ENCODE measurements around the gene ZNF407.

The ZNF407 gene

DNA sequence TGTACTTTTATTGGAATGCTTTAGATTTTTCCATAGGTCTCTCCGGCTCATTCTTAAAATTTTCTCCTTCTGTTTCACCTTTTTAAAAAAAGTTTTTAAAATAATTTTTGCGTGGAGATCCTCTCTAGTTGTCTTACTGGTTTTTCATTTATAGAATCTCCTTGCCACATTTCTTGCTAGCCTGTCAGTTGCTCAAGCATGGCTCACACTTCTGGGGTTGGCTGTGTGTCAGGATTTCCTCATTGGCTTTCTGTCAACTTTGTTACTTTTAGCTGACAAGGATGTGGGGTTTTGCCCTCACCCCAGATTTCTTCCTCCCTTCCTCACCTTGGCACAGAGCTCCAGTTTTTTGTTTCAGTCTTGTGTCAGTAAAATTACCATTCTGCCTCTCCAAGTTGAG is 124.6 kb downstream of the ZNF407 start:
- DNase-seq (ENCODE audit: low read depth), result no peak

DNA sequence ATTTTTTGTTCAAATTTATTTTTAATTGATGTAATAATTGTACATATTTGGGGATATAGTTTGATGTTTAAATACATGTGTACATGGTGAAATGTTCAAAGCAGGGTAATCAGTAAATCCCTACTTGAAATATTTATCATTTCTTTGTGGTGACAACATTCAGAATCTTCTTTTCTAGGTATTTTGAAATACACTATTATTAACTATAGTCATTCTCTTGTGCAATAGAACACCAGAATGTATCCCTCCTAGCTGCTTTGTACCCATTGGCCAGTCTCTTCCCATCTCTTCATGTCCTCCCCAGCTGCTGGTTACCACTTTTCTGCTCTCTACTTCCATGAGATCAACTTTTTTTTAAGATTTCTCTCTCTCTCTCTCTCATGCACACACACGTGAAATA is 126.5 kb downstream of the ZNF407 start:
- no peak for DNase-seq (ENCODE audit: low read depth)

DNA sequence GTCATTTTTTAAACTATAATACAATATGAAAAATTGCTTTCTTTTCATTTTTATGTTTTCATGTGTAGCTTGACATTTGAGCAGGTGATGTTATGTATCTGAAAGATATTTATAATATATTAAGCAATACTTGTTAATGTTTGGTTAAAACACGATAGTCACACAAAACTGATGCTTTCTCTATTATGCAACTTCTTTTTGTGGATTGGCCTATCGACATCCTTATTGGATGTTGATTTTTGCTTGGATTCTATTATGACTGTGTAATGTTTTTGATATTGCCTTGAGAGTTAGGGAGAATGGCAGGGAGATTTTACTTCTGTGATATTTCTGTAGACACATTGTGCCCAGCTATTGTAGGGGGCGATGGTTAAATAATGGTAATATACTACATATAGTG is 128.0 kb downstream of the ZNF407 start:
- no peak for DNase-seq (ENCODE audit: low read depth)

DNA sequence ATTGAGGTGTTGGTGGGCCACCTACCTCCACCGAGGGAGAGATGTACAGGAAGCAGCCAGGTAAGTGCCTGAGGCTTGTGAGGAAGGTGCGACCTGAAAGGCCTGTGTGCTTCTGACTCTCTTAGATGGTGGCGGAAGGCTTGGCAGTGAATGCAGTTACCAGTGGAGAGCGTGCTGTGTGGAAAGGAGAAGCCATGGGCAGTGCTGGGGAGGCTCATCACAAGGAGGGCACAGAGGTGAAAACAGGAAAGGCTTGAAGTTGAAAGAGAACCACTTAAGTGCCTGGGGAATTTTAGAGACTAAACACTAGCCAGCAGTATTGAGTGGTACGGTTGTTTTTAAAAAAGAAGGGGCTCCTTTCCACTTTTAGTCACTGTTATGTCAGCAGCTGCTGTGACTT is 130.9 kb downstream of the ZNF407 start:
- DNase-seq (ENCODE audit: low read depth), result no peak

DNA sequence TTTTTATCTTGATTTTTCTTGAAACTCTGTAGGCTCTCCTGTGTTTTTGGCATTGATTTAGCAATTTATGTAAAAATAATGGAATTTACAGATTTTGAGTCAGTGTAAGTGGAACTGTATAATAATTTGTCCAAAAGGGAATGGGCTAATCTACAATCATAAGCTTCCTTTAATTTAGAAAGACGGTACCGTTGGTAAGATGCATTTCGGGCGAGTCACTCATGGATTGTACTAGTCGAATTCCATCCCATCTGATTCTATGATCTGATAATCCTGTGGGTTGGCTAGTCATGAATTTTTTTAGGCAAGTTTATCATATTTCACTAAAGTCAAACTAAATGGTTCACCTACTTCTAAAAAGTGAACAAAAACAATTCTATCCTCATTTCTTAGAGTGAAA is 133.4 kb downstream of the ZNF407 start:
- DNase-seq (ENCODE audit: low read depth), result no peak

DNA sequence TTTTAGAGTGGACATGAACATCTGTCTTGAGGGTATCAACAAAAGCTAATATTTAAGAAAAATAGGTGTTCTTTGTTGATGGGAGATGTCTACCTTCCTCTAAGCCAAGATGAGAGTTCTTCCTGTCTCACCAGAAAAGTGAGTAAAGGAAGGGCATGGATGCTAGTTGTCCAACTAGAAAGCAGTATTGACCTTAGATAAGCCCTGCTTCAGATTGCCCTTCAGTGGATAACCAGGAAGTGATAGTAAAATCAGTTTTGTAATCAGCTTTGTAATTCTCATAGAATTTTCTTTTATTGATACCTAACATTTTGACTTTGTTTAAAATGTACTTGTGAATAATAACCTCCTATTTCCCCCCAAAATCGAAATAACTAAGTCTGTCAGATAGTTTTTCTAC is 134.7 kb downstream of the ZNF407 start:
- DNase-seq (ENCODE audit: low read depth), result no peak

DNA sequence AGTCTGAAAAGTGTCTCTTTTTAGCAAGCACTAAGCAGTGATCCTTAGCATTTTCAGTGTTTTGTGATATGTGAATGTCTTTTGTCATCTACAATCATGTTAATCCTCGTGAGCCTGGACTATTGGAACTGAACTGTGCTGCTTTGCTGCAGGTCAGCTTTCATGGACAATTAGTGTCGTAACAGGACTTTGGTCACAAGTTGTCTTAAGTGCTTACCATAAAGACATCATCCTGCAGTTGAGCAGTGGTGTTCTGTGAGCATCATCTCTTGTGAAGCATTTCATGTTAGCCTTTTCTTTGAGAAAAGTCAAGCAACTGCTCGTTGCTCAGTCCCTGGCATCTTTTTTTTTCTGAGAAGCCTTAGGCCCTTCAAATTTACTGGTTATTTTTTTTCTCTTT is 135.9 kb downstream of the ZNF407 start:
- DNase-seq (ENCODE audit: low read depth), result no peak

DNA sequence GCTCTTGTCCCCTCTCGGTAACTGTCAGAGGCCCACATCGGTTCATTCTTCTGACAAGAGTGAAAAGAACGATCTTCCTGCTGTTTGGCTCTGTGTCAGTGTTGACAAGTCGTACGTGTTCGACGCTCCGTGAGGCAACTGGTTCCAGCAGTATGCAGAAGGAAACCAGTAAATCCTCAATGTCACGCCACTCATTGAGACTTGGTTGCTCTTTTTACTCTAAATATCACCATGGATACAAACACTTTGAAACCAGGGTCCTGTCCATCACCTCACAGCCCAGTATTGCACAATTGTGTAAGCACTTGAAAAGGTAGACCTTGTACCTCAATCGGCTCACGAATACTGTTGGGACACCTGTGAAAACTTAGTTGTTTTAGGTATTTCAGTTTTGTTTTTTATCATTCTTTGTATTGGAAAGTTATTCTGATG is 136.4 kb downstream of the ZNF407 start:
- DNase-seq (ENCODE audit: low read depth), result no peak

DNA sequence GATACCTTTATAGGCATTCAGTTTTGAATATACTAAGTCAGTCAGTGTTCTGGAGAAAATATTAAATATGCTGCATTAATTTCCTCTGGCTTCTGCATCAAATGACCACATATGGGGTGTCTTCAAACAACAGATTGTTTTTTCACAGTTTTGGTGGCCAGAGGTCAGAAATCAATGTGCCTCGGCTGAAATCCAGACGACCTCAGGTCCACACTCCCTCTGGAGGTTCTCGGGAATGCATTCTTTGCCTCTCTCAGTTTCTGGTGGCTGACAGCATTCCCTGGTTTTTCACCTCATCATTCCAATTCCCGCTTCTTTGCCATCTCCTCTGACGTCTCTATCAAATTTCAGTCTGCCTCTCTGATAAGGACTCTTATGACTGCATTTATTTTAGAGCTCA is 142.3 kb downstream of the ZNF407 start:
- DNase-seq (ENCODE audit: low read depth), result no peak

DNA sequence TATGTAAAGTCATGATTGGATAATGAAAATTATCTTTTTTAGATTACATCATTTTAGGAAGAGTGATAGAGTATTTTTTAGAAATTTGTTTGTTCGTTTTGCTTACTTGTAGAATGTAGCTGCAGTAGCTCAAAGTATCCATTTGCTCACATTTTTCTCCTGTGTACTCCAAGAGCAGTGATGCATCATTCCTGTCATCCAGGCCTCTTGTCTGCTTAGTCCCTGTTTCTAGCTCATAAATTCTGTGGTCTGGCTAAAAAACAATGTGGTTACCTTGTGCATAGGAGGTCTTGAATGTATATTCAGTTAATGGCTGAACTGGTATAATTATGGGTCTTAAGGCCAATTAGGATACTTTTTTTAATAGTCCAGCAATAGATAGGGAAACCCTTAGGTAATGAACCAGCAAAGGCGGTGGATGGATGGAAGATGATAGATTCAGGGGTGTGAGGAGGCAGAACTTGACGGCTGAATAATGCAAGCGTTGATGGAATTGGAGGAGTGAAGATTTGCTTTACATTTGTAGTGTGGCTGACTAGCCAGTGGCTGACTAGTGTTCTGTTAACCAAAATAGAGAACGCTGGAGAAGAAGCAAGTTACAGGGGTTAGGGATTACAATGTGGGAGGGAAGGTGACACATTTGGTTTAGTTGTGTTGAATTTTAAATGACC is 145.0 kb downstream of the ZNF407 start:
- no peak for DNase-seq (ENCODE audit: low read depth)

DNA sequence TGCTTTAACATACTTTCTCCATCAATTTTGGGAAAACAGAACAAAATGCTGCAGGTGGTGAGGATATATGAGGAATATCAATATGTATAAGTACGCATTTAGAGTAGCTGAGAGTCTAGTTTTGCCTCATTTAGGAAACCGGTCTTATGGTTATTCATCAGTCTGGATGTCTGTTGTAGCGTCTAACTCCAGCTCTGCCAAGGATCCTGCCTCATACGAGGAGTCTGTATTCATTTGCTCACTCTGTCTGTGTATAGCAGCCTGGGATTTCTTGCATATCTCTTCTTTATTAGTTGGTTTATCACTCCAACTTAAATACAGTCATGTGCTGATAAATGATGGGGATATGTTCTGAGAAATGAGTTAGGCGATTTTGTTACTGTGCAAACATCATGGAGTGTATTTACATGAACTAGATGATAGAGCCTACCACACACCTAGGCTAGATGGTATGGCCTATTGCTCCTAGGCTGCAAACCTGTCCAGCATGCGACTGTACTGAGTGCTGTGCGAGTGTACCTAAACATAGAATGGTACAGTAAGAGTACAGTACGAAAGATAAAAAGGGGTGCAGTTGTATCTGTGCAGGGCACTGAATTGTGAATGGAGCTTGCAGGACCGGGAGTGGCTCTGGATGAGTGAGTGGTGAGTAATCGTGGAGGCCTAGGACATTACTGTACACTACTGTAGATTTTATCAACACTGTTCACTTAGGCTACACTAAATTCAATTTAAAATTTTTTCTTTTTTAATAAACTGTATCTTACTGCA is 148.1 kb downstream of the ZNF407 start:
- DNase-seq (ENCODE audit: low read depth), result no peak

DNA sequence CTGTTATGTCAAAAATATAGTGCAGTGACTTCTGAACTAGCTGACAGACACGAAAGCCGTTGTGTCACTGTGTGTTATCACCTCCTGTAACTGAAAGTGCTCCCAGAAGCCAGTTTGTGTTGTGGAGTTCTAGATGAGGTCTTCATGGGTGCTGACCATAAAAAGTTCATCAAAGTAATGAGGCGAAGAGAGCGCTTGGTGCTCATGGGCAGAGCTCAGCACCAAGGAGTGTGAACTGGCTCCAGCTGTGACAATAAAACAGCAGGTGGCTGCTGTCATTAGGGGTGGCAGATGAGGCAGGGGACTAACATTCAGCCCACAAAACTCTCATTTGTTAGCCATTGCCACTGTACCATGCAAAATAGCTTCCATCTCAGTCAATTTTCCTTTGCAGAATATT is 151.1 kb downstream of the ZNF407 start:
- no peak for DNase-seq (ENCODE audit: low read depth)

DNA sequence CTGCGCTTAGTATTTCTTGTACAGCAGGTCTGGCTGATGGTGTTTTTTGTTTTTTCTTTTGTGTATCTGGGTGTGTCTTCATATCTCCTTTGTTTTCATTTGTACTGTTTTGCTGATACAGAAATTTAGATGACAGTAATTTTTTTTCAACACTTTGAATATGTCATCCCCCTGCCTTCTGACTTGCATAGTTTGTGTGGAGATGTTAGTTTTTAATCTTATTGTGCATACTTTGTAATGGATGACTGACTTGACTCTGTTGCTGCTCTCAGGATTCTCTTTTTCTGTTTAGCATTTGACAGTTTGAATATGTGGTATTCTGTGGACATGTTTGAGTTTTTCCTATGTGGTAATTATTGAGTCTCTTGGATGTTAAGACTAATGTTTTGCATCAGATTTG is 161.3 kb downstream of the ZNF407 start:
- no peak for DNase-seq (ENCODE audit: low read depth)

DNA sequence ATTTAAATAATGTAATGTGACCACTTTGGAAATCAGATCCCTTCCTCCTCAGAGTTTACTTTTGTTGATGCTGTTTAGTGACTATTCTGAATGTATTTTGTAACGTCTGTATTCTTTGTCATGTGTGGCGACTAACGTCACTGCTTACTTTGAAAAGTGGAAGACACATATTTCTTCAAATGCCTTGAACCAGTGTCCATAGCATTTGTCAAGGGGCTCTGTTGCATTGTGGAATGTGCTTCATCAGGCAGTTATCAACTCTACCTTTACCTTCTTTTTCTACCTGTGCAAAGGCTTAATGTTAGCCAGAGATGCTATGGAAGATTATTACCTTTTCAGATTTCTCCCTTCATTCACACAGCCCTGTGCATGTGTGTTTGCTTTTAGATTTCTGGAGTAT is 162.4 kb downstream of the ZNF407 start:
- no peak for DNase-seq (ENCODE audit: low read depth)

DNA sequence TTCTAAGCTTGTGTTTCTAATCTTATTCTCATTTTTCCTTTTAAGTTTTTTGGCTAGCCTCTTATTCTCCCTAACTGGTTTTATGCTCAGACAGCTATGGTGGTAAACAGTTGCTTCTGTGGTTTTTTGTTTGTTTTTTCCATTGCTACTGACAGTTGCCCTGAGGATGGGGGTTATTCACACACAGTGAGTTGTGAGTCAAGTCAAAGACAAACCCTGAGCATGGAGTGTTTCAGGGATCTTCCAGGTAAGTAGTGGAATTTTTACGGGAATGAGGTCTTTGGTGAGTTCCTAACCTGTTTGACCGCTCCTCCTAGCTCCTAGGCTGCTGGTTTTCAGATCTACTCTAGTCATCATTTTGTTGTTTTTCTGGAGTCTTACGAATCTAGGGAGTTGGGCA is 162.8 kb downstream of the ZNF407 start:
- DNase-seq (ENCODE audit: low read depth), result no peak

DNA sequence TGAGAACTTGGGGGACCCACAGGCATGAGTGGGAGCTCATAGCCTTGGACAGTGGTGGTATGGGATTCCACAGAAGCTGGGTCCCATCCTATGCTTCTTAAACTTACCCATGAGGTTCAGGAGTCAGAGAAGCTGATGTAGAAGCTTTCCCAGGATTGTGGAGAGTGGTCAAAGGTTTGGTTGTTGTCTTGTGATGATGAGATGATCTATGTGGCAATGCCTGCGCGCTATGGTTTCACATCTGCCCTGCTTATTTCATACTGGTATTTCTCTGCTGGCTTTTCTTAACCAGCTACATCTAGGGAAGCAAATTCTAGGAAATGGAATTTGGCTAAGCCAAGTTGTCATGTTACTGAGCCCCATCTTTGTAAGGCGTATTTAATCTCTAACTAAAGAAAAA is 168.6 kb downstream of the ZNF407 start:
- no peak for DNase-seq (ENCODE audit: low read depth)

DNA sequence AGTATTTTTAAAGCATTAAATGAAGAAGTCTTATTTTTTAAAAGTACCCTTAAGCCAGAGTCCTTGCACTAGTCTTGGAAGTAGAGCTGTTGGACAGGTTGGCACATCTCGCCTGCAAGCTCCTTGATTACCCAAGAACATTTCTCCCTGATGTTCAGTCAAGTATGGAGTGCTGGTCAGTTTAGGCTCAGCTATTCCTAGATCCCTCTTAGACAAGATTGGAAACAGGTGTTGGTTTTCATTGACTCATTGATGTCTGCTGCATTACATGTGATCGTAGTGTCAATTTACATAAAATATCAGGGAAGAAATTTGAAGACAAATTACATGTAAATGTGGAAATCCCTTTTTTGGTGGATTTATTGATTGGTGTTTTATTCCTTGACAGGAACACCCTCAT is 170.4 kb downstream of the ZNF407 start:
- DNase-seq (ENCODE audit: low read depth), result no peak

DNA sequence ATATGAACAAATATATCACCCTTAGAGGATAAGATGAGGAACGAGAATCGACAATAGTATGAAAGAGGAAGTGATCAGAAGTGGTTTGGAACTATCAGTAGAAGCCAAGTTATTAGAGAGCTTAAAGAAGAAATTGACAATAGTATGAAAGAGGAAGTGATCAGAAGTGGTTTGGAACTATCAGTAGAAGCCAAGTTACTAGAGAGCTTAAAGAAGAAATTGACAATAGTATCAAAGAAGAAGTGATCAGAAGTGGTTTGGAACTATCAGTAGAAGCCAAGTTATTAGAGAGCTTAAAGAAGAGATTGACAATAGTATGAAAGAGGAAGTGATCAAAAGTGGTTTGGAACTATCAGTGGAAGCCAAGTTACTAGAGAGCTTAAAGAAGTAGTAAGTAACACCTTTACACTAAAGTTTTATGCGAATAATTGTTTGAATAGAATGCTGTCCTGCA is 175.5 kb downstream of the ZNF407 start:
- DNase-seq (ENCODE audit: low read depth), result no peak

DNA sequence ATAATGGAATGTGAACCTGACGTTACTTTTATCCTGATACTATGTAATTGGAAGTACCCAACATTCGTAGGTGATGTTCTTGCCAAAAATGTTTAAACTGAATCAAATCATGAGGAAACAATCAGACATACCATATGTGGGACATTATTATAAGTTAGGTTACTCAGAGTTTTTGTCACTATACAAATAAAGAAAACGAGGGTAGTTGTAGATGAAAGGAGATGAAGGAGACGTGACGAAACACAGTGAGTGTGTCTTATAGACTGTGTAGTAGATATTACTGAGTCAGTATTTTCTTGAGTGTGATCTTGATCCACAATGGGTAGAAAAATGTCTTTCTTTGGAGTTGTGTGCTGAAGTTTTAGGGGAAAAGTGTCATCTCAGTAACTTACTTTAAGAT is 176.8 kb downstream of the ZNF407 start:
- DNase-seq (ENCODE audit: low read depth), result no peak

DNA sequence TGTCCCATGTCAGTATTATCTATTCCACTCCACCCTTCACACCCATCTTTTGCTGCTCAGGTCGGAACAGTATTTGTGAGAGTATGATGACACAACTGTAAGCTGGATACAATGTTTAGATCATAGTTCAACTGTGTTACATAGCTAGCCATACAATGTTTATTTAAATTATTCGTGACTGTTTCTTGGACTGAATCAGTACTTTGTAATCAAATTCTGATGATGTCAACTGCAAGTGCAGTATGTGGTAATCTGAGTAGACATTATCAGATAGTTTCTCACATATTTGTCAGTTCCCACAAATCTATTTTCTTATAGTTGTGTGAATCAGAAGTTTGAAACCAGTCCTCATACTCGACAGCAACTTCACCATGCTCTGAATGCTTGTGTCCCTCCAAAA is 177.6 kb downstream of the ZNF407 start:
- no peak for DNase-seq (ENCODE audit: low read depth)

DNA sequence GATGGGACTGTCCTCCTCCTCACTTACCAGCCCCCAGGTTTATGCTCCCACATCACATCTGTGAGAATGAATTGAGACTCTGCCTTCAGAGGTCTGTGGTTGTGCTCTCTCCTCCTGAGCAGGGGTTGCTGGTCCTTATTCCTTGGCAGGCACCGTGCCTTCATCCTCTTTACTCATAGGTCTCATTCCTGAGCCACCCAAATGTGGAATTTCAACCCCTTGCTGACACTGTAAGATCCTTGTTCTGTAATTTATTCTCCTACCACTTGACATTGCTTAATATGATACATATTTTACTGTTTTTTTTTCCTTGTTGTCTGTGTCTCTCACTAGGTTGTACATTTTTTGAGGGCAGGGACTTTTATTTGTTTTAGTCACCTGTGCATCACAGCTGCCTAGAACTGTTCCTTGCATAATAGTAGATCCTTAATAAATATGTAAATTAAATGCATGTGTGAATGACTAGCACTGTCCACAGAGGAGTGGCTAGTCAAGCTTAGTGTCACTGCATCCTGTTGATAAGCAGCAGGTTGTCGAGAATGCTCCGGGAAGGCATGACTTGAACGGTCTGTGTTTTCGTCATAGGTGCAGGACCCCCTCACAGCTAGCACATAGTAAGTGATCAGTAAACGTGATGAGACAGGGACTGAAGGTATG is 180.6 kb downstream of the ZNF407 start:
- no peak for DNase-seq (ENCODE audit: low read depth)

DNA sequence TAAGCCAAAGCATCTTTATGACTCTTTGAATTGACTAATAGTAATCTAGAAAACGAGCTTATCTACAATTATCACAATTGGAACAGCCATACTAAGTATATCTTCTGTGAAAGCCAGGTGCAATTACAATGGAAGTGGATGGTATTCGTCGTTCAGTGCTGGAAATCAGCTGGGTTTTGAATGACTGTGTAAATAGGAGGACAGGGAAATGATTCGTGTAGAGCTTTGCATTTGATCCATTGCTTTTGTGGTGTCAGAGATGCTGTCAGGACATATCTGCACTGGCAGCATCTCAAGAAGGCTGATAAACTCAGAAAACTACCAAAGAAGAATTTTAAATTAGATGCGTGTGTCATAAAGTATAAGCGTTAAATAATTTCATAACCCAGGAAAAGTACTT is 187.1 kb downstream of the ZNF407 start:
- DNase-seq (ENCODE audit: low read depth), result no peak

DNA sequence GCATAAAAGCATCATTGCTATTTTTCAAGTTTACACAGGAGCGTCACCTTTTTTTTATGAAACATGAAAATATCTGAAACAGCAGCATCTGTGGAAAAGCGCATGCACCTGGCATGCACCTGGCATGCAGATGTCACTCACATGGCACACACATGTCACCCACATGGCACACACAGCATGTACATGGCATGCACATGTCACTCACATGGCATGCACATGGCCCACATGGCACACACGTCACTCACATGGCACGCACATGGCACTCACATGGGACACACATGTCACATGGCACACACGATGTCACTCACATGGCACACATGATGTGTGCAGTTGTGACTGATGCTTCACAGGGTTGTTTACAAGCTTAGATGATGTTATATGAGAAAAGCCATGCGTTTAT is 188.0 kb downstream of the ZNF407 start:
- DNase-seq (ENCODE audit: low read depth), result no peak

Data from GM04503 (cell line).